Transverse colon (tissue), 4 donors: ENCODE data around the gene ARFGAP1. TPM values are rescaled to one million over a fixed set of nuclear protein-coding genes. Genes with fewer than 3 reads are reported as not detected.

Experiments used
- DNase-seq: peaks from one replicate; pipeline ENCODE4 v3.0.0-alpha.2; 2019
- H3K27ac ChIP-seq, 4 donors: fragments of 200-600 bp; sonication (generic); 2 replicates each; pipeline ENCODE4 v1.5.1; 2016 to 2018; ENCODE audit warnings: inconsistent platforms in 4 of 4
- H3K27me3 ChIP-seq: fragments of 200-600 bp; sonication (generic); 2 replicates; pipeline ENCODE4 v1.5.1; 2017; ENCODE audit warnings: inconsistent platforms
- H3K36me3 ChIP-seq, 4 donors: fragments of 200-600 bp; sonication (generic); 2 replicates each; pipeline ENCODE4 v1.5.1; 2017 to 2019; ENCODE audit warnings: inconsistent platforms in 4 of 4
- H3K4me1 ChIP-seq, 4 donors: fragments of 200-600 bp; sonication (generic); 2 replicates each; pipeline ENCODE4 v1.5.1; 2017 to 2020; ENCODE audit warnings: inconsistent platforms in 4 of 4
- H3K4me3 ChIP-seq, 4 donors: fragments of 200-600 bp; sonication (generic); 1 replicate in 1 of 4; 2 replicates in 3 of 4; pipeline versions ENCODE4 v1.5.1 to v1.6.1; 2017 to 2019; ENCODE audit warnings: inconsistent platforms in 4 of 4
- H3K9me3 ChIP-seq, 2 donors: fragments of 200-600 bp; sonication (generic); 2 replicates each; pipeline ENCODE4 v1.5.1; 2017 to 2019; ENCODE audit warnings: inconsistent platforms in 2 of 2
- EP300 ChIP-seq: sonication (generic); formaldehyde crosslinking; IDR thresholded peaks from one replicate; pipeline ENCODE4 v1.6.1; 2017; ENCODE audit warnings: antibody characterized with exemption, low read depth
- POLR2A ChIP-seq: fragments of 450-650 bp; IDR thresholded peaks from one replicate; pipeline ENCODE4 v1.6.1; 2016; ENCODE audit warnings: antibody characterized with exemption, mild to moderate bottlenecking, moderate library complexity
- POLR2AphosphoS5 ChIP-seq, 3 donors: sonication (generic); formaldehyde crosslinking; IDR thresholded peaks; one replicate each; pipeline ENCODE4 v1.6.1; 2016; ENCODE audit warnings: antibody characterized with exemption in 3 of 3
- WGBS, 2 donors: methylation state at CpG; one replicate each; pipeline ENCODE4 v1.1.5; 2018; ENCODE audit warnings: low coverage in 1 of 2; 5-methylcytosine and 5-hydroxymethylcytosine counted together
- in situ Hi-C, 4 donors: fragments of 200-750 bp; cut with MboI; loops; one replicate each; pipeline versions ENCODE4 v1.15.0 to v1.15.1; 2017; ENCODE audit warnings: low sequenced_read_pairs in 3 of 4, low pct_ligation_motif_present in 1 of 4, low pct_unique_long_range_greater_than_20kb in 1 of 4
- intact Hi-C: fragments of 100-400 bp; cut with DNase I; formaldehyde crosslinking; loops from one replicate; pipeline ENCODE4 v1.15.1; 2023; ENCODE audit warnings: low total_unique reads
- total RNA-seq, 4 donors: library from RNA; depleted of rRNA; stranded (reverse); fragments of >200 nt; gene quantifications; one replicate each; pipeline ENCODE4 v1.1.0, GENCODE V29; 2016
- TF ChIP-seq, protein P1 (sequence below), 5 experiments: fragments of 200-600 bp in 3 of 5; fragments of 450-650 bp in 2 of 5; sonication (generic) in 3 of 5; IDR thresholded peaks; 1 replicate in 2 of 5; 2 replicates in 3 of 5; pipeline ENCODE4 v1.5.1; 2016 to 2017; ENCODE audit warnings: antibody characterized with exemption in 5 of 5, inconsistent platforms in 3 of 5, mild to moderate bottlenecking in 2 of 5, moderate library complexity in 1 of 5

ARFGAP1 gene
- total RNA-seq, 4 donors from 2014 or later, result 43.8 to 200 (median 74.8) TPM

DNA sequence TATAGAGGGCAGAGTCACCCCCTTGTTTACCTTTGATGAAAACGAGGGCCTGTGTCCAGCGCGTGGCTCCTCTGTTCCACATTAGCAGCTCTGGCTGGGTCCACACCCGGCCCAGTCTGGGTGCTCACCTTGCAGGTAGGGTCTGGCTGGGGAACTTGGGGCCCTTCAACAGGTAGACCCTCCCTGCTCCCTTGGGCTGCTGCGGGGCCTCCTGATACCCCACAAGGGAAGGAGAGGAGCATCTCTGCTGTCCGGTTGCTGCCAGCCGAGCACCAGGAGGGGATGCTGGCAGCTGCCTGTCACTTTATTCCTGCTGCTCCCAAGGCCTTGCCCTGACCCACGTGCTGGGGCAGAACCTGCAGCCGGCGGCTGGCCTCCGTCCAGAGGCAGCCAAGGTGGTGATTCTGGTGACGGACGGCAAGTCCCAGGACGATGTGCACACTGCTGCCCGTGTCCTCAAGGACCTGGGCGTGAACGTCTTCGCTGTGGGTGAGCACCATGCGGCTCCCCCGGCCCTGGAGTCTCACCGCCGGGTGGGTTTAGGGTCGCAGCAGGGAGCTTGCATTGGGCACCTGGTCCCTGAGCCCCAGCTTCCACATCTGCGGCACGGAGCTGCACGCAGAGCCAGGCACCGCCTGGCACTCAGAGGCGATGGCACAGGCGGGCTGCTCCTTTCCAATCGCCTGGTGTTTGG lies 35.8 kb downstream of the ARFGAP1 start:
- Histone ChIP-seq H3K36me3 (no peaks in the 10 kb centered on the region), H3K27ac (no peak overlapping the region), H3K4me1 (no peaks in the 10 kb centered on the region), H3K9me3 (no peaks in the 10 kb centered on the region), H3K4me3 (no peak overlapping the region), H3K27me3 (peaks cover 53% of the 10 kb centered on the region)
- TF ChIP-seq POLR2A (no peak), EP300 (no peak), POLR2AphosphoS5 (IDR thresholded peaks at IDR 0.05) (no peak)
- TF ChIP-seq, protein P1, sequence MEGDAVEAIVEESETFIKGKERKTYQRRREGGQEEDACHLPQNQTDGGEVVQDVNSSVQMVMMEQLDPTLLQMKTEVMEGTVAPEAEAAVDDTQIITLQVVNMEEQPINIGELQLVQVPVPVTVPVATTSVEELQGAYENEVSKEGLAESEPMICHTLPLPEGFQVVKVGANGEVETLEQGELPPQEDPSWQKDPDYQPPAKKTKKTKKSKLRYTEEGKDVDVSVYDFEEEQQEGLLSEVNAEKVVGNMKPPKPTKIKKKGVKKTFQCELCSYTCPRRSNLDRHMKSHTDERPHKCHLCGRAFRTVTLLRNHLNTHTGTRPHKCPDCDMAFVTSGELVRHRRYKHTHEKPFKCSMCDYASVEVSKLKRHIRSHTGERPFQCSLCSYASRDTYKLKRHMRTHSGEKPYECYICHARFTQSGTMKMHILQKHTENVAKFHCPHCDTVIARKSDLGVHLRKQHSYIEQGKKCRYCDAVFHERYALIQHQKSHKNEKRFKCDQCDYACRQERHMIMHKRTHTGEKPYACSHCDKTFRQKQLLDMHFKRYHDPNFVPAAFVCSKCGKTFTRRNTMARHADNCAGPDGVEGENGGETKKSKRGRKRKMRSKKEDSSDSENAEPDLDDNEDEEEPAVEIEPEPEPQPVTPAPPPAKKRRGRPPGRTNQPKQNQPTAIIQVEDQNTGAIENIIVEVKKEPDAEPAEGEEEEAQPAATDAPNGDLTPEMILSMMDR (IDR thresholded peaks at IDR 0.05), result no peak
- in situ Hi-C loops (no loop called here), intact Hi-C loops (no loop called here)
- DNase-seq, result no peak
- 76% methylated on average over 29 of the region's 30 CpGs; no CpG with 5 or more reads in 1 of the 2 donors for WGBS, 2 donors

- peak; percentile 20 for DNase-seq
- 44% methylated on average over 32 of the region's 35 CpGs; no CpG with 5 or more reads in 1 of the 2 donors for WGBS, 2 donors
Measured at GRCh38 chr20:63309261-63310071, 36.9 kb downstream of the ARFGAP1 start.

DNA sequence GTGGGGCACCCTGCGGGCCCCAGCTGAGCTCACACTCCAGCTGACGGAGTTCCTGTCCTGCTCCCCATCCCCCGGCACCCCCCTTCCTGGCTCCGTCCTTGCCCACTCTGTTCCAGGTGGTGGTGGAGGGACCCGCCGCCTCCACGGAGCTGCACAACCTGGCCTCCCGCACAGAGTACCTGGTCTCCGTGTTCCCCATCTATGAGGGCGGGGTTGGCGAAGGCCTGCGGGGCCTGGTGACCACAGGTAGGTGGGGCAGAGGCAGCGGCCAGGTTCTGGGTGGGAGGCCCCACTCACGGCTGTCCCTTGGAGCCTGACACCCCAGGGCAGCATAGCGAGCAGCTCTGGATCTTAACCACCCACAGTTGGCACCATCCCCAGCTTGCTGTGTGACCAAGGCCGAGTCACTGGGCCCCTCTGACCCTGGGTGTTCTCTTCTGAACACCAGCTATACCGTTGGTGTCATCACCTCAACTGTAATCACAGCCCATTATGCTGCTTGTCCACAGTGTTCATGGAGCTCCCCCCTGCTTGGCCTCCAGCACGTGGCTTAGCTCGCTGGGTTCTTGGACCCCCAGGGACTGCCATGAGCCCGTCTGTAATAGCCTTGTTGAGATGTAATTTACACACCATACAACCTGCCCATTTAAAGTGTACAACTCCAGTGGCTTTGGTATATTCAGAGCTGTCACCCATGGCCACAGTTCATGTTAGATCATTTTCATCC lies 37.8 kb downstream of the ARFGAP1 start:
- intact Hi-C loops, result loop anchor here (5.0 kb wide), 1 partner anchor 72 kb away; no protein-coding TSS in a partner anchor
- Histone ChIP-seq H3K36me3 (no peaks in the 10 kb centered on the region), H3K27me3 (peaks cover 41% of the 10 kb centered on the region), H3K4me1 (no peaks in the 10 kb centered on the region), H3K27ac (no peak overlapping the region), H3K9me3 (no peaks in the 10 kb centered on the region), H3K4me3 (no peak overlapping the region)
- no peak for DNase-seq
- TF ChIP-seq POLR2AphosphoS5 (IDR thresholded peaks at IDR 0.05) (no peak), POLR2A (no peak), EP300 (no peak)
- TF ChIP-seq, protein P1 (IDR thresholded peaks at IDR 0.05), result no peak
- WGBS, 2 donors, result 65% methylated on average over 16 of the region's 20 CpGs; no CpG with 5 or more reads in 1 of the 2 donors
- in situ Hi-C loops, result no loop called here

More at GRCh38 chr20:63309261-63310071, 36.9 kb downstream of the ARFGAP1 start:
- TF ChIP-seq POLR2AphosphoS5 (IDR thresholded peaks at IDR 0.05), result no peak
- TF ChIP-seq, protein P1 (IDR thresholded peaks at IDR 0.05), result peak; percentile 67 to 85 (median 72)
- no peaks in the 10 kb centered on the region for H3K36me3 ChIP-seq
- intact Hi-C loops (loop anchor here (5.0 kb wide), 1 partner anchor 73 kb away; no protein-coding TSS in a partner anchor), in situ Hi-C loops (no loop called here)
- no peak overlapping the region for H3K4me3 ChIP-seq
- peaks cover 50% of the 10 kb centered on the region for H3K27me3 ChIP-seq
- no peak overlapping the region for H3K27ac ChIP-seq
- H3K9me3 ChIP-seq, result no peaks in the 10 kb centered on the region
- H3K4me1 ChIP-seq, result no peaks in the 10 kb centered on the region
